ENCODE measurements around the gene MOB3B.

MOB3B gene

GRCh38 chr9:27336829-27337228 lies 192.8 kb downstream of the MOB3B start:
- H3K4me3 ChIP-seq (ENCODE audit: low read depth, low read length), result no peak overlapping the region
- no peak for TF ChIP-seq CTCF (IDR thresholded peaks at IDR 0.05; ENCODE audit: insufficient read depth, low read depth, low read length, missing control alignments)
- DNase-seq (ENCODE audit: low read depth), result no peak

GRCh38 chr9:27336126-27336525 lies 193.5 kb downstream of the MOB3B start:
- no peak for TF ChIP-seq CTCF (IDR thresholded peaks at IDR 0.05; ENCODE audit: insufficient read depth, low read depth, low read length, missing control alignments)
- DNase-seq (ENCODE audit: low read depth), result no peak
- H3K4me3 ChIP-seq (ENCODE audit: low read depth, low read length), result no peak overlapping the region

- no peak overlapping the region for H3K4me3 ChIP-seq (ENCODE audit: low read depth, low read length)
- DNase-seq (ENCODE audit: low read depth), result no peak
- TF ChIP-seq CTCF (IDR thresholded peaks at IDR 0.05; ENCODE audit: insufficient read depth, low read depth, low read length, missing control alignments), result no peak
Measured at GRCh38 chr9:27335075-27335474, 194.5 kb downstream of the MOB3B start.

GRCh38 chr9:27333241-27334052 lies 196.2 kb downstream of the MOB3B start:
- DNase-seq (ENCODE audit: low read depth), result peak; percentile 77
- H3K4me3 ChIP-seq (ENCODE audit: low read depth, low read length), result no peak overlapping the region
- TF ChIP-seq CTCF (IDR thresholded peaks at IDR 0.05; ENCODE audit: insufficient read depth, low read depth, low read length, missing control alignments), result peak; percentile 72

GRCh38 chr9:27331393-27331792 lies 198.2 kb downstream of the MOB3B start:
- TF ChIP-seq CTCF (IDR thresholded peaks at IDR 0.05; ENCODE audit: insufficient read depth, low read depth, low read length, missing control alignments), result no peak
- DNase-seq (ENCODE audit: low read depth), result no peak
- no peak overlapping the region for H3K4me3 ChIP-seq (ENCODE audit: low read depth, low read length)

- DNase-seq (ENCODE audit: low read depth), result no peak
- TF ChIP-seq CTCF (IDR thresholded peaks at IDR 0.05; ENCODE audit: insufficient read depth, low read depth, low read length, missing control alignments), result no peak
- H3K4me3 ChIP-seq (ENCODE audit: low read depth, low read length), result no peak overlapping the region
Measured at GRCh38 chr9:27329291-27329690, 200.3 kb downstream of the MOB3B start.

- H3K4me3 ChIP-seq (ENCODE audit: low read depth, low read length), result no peak overlapping the region
- no peak for DNase-seq (ENCODE audit: low read depth)
- no peak for TF ChIP-seq CTCF (IDR thresholded peaks at IDR 0.05; ENCODE audit: insufficient read depth, low read depth, low read length, missing control alignments)
Measured at GRCh38 chr9:27328483-27328882, 201.1 kb downstream of the MOB3B start.
